Posterior vena cava (tissue), 2 donors: ENCODE results near the gene ITPKC. TPM values are rescaled to one million over a fixed set of nuclear protein-coding genes. Genes with fewer than 3 reads are reported as not detected.
"Not testable (repeated sequence)": the region's sequence is repeated elsewhere in the genome, so short reads cannot be mapped to it uniquely, and the experiment has no call there.

Source experiments
- DNase-seq: peaks from one replicate; pipeline ENCODE4 v3.0.0-alpha.2; 2020; ENCODE audit warnings: low spot score
- intact Hi-C, 2 donors: fragments of 100-400 bp; cut with DNase I; formaldehyde crosslinking; loops; one replicate each; pipeline versions ENCODE4 v1.14.1 to v1.14.2; 2022 to 2023
- total RNA-seq, 2 donors: library from RNA; stranded (reverse); fragmentation: NEBNext Ultra II Directional; extraction: Animal tissue kit (Norgen Biotek cat#: 25700); gene quantifications; one replicate each; pipeline ENCODE4 v1.2.1, GENCODE V29; 2021
- donor health status: DM: yes; HTN: yes; CAD: no.
- donor health status: DM: yes; HTN: yes; CAD: no.

ITPKC gene
- total RNA-seq, 2 donors from 2014 or later: 18.9 to 19.4 TPM

- intact Hi-C loops: loop anchor here in 1 of 2 donors (5.0 kb wide), 1 partner anchor 34 kb away; the partner anchor contains the start of genes COQ8B and ITPKC
- DNase-seq: peak; percentile 98
These were observed 34.1 kb downstream of the ITPKC start, which contains the start of gene SNRPA for GRCh38 chr19:40750874-40751537. SNRPA (plus strand) TSS chr19:40751203; CDS start chr19:40751409, 206 bp downstream.

DNA sequence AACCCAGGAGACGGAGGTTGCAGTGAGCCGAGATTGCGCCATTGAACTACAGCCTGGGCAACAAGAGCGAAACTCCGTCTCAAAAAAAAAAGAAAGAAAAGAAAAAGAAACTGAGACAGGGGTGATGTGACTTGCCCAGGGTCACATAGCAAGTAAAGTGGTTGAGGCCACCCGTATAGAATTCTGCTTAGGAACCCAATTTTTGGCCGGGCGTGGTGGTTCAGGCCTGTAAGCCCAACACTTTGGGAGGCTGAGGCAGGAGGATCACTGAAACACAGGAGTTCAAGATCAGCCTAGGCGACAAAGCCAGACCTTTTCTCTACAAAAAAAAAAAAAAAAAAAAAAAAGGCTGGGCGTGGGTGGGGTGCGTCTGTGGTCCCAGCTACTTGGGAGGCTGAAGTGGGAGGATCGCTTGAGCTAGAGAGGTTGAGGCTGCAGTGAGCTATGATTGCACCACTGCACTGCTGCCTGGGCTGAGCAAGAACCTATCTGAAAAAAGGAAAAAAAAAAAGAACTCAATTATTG is 35.4 kb downstream of the ITPKC start:
- intact Hi-C loops: loop anchor here in 1 of 2 donors (5.0 kb wide), 1 partner anchor 35 kb away; the partner anchor contains the start of genes COQ8B and ITPKC
- no peak for DNase-seq

GRCh38 chr19:40754611-40755247 is 37.8 kb downstream of the ITPKC start:
- intact Hi-C loops: loop anchor here in 1 of 2 donors (5.0 kb wide), 1 partner anchor 37 kb away; the partner anchor contains the start of genes COQ8B and ITPKC
- DNase-seq: no peak

DNA sequence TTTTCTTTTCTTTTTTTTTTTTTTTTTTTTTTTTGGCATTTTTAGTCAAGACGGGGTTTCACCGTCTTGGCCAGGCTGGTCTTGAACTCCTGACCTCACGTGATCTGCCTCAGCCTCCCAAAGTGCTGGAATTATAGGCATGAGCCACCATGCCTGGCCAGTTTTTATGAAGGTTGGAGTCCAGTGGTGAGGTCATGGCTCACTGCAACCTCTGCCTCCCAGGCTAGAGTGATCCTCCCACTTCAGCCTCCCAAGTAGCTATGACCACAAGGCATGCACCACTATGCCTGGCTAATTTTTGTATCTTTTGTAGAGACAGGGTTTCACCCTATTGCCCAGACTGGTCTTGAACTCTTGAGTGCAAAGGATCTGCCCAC is 38.3 kb downstream of the ITPKC start:
- intact Hi-C loops: no loop called here
- no peak for DNase-seq

DNA sequence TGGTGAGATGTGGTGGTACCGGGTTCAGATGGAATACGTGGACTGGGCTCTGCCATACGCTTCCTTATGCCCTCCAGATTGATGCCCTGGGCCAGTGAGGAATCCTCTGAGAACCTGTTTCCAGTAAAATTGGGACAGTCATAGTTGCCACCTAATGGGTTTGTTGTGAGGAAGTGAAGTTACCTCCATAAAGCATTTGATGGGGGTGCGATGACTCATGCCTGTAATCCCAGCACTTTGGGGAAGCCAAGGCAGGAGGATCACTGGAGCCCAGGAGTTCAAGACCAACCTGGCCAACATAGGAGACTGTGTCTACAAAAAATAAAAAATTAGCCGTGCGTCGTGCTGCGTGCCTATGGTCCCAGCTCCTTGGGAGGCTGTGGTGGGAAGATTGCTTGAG is 38.9 kb downstream of the ITPKC start:
- DNase-seq: no peak
- intact Hi-C loops: loop anchor here in 1 of 2 donors (2.0 kb wide), 1 partner anchor 19 kb away; the partner anchor contains the start of gene MIA

DNA sequence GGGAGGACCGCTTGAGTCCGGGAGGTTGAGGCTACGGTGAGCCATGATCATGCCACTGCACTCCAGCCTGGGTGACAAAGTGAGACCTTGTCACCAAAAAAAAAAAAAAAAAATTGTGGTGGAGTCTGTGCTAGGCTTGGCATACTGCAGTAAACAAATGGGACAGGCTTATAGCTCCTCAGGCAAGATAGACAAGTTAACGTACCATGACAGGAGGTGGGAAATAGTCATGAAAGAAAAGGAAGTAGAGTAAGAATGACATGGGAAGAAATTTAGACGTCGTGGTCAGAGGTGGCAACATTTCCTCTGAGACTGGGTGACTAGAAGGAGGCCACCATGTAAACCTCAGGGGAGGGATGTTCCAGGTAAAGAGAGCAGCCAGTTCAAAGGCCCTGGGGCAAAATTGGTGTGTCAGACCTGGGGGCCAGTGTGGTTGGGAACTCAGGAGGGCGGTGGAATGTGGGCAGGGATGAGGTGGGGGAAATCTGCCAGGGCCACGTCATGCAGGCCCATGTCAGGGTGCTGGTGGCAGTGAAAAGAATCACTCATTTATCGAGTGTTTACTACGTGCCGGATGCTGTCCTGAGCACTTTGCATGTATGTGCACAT is 39.7 kb downstream of the ITPKC start:
- intact Hi-C loops: loop anchor here in 1 of 2 donors (2.0 kb wide), 1 partner anchor 18 kb away; the partner anchor contains the start of gene MIA
- no peak for DNase-seq

GRCh38 chr19:40758491-40758890 is 41.6 kb downstream of the ITPKC start:
- intact Hi-C loops: no loop called here
- no peak for DNase-seq

DNA sequence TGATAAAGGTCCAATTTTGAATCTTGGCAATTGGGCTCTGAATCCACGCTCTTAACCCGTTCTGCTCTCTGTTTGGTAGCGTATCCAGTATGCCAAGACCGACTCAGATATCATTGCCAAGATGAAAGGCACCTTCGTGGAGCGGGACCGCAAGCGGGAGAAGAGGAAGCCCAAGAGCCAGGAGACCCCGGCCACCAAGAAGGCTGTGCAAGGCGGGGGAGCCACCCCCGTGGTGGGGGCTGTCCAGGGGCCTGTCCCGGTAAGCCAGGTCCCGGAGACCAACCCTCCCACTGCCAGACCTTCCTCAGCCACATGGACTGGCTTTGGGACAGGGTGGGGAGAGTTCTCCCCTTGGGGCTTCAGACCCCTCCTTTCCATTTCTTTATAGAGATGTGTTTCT is 42.4 kb downstream of the ITPKC start:
- intact Hi-C loops: no loop called here
- no peak for DNase-seq

GRCh38 chr19:40762754-40763470 is 46.0 kb downstream of the ITPKC start:
- DNase-seq: no peak
- intact Hi-C loops: no loop called here

DNA sequence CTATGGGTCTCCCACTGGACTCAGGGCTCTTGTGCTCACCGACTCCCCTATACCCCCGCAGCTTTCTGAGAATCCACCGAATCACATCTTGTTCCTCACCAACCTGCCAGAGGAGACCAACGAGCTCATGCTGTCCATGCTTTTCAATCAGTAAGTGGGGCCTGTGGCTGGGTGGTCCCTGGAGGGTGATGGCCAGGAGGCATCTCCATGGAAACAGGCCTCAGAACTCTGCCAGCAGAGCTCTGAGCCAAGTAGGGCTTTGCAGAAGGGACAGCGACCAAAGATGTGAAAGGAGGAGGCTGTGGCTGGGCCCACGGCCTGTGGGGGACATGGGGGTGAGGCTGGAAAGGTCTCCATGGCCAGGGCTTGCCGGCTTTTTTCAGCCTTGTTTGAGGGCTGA is 46.6 kb downstream of the ITPKC start:
- no peak for DNase-seq
- intact Hi-C loops: no loop called here

GRCh38 chr19:40763963-40764362 is 47.1 kb downstream of the ITPKC start:
- DNase-seq: no peak
- intact Hi-C loops: no loop called here

- DNase-seq: not testable (repeated sequence)
- intact Hi-C loops: loop anchor here in 1 of 2 donors (5.0 kb wide), 1 partner anchor 206 kb away; no protein-coding TSS in a partner anchor
These were observed 49.5 kb downstream of the ITPKC start for GRCh38 chr19:40766385-40766784.

- no peak for DNase-seq
- intact Hi-C loops: loop anchor here in 1 of 2 donors (5.0 kb wide), 1 partner anchor 203 kb away; no protein-coding TSS in a partner anchor
These were observed 52.0 kb downstream of the ITPKC start for GRCh38 chr19:40768869-40769268.

- DNase-seq: not testable (repeated sequence)
- intact Hi-C loops: loop anchor here in 1 of 2 donors (1.0 kb wide), 1 partner anchor 35 kb away; no protein-coding TSS in a partner anchor
These were observed 54.4 kb downstream of the ITPKC start for GRCh38 chr19:40771101-40771862.

DNA sequence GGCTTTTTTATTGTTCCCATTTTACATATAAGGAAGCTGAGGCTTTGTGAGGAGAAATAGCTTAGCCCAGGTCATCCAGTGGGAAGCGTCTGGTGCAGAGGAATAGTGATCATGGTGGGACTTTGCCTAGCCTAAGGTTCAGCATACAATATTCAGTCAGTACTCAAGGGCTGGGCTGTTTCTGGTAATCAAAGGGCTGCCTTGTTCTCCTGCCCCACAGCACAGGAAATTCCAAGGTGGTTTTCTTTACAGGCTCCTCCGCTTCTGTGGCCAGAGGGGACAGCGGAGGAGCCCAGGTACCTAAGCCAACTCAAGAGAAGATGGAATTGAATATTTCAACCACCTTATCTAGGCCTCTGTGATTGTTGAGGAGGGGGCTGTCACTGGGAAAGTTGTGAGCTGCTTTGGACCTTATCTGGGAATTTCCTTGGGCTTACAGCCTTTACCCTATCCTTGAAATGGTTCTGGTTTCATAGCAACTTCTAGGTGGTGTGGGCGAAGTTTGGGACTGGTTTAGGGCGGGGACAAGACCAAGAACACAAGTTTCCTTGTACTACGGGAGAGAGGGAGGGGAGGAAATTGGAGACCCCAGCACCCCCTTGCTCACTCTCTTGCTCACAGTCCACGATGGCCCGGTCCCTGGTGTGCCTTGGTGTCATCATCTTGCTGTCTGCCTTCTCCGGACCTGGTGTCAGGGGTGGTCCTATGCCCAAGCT is 58.2 kb downstream of the ITPKC start, which contains the start of gene MIA:
TSS of gene MIA (plus strand) at position 606 of the 716 bp plus-strand sequence. CDS start at position 628, 22 bp downstream.
- no peak for DNase-seq
- intact Hi-C loops: loop anchor here in 1 of 2 donors (2.0 kb wide), 1 partner anchor 18 kb away; no protein-coding TSS in a partner anchor

GRCh38 chr19:40775632-40776022 is 58.7 kb downstream of the ITPKC start:
- intact Hi-C loops: loop anchor here in 1 of 2 donors (2.0 kb wide), 1 partner anchor 19 kb away; no protein-coding TSS in a partner anchor
- DNase-seq: no peak

- intact Hi-C loops: no loop called here
These were observed 59.5 kb downstream of the ITPKC start for GRCh38 chr19:40776364-40776763.

More at GRCh38 chr19:40776364-40776763, 59.5 kb downstream of the ITPKC start:
- DNase-seq: no peak
